Left hindlimb (tissue), 1 donor: ENCODE measurements around the gene DLX6.

ENCODE experiments used
- DNase-seq: peaks from one replicate; pipeline ENCODE4 v3.0.0-alpha.2; 2018

The DLX6 gene

GRCh38 chr7:97005183-97006054 is at the start of gene DLX6:
DLX6 (plus strand) TSS chr7:97005553; CDS start chr7:97005978, 425 bp downstream.
- peak; percentile 88 for DNase-seq

DNA sequence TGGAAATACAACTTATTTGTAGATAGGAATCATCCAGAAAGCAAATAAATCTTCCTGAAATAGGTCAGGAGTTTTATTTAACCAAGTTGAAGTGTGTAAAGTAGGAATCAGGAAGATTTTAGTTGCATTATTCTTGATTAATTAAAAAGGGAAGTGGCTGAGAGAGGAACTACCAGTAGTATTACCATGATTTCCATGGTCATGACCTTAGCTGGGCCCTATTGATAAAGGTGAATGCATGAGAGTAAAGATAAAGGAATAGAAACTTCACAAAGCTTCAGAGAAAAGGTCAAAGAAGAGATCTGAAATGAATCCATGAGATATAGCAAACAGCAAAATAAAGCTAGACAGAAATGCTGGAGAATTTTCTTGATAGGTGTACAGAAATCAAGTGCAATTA is 46.2 kb upstream of the DLX6 start:
- no peak for DNase-seq

DNA sequence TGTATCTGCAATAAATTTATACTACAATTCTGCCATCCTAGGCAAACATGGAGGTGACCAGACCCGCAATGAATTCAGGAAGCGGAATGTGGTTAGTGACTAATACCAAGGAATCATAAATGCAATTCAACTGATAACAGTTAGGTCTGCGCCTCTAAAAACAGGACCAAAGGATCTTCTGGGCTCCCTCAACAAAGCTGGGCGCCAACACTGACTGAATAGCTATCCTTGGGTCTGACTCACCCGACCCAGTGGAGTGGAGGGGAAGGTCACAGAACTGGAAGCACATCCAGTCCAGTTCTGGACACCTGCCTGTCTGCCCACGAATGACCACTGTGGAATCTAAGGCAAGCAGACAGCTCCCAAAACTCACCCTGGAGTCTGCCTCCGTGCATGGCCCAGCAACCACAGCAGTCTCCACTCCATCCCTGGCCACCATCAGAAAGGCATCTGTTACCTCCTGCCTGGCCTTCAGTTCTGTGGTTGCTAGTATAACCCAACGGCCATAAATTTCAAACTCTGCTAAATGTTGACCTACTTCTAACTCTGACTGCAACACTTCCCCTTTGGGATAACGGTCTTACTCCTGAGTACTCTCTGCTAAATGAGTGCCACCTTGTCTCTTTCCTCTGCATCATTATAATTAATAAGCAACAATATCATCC is 43.0 kb upstream of the DLX6 start:
- no peak for DNase-seq

DNA sequence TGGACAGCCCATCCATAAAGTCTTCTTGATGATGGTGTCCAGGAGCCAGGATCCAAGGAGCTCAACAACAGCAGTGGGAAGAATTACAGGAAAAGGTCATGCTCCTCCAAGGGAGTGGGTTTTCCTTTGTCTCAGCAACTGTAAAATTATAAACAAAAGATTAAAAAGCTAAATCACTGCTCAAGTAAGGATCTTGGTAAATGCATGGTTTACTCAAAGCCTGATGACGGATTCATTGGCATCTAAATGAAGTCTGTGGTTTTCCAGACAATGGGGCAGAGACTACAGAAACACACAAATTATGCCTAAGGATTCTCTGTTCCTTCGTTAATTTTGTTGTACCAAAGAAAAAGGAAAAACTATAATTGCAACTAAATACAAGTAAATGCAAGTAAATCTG is 36.4 kb upstream of the DLX6 start:
- DNase-seq = no peak

DNA sequence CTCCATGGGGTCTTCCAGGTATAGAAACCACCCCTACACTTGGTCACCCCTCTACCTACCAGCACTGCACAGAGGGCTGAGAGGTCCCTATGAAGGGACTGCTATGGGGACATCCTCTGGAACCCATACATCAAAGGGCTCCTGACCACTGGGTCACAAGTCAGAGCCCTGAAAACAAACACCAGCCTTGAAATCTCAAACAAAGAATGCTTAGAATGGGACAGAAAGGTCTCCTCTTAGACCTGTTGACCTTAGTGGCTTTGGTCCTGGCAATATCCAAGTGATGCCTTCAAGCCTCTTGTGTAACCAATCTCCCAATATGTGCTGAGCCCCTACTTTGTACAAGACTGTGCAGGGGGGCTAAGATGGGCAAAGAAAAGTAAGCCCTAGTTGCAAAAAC is 34.6 kb upstream of the DLX6 start:
- DNase-seq = no peak

GRCh38 chr7:96973986-96974385 is 31.4 kb upstream of the DLX6 start:
- DNase-seq = no peak

GRCh38 chr7:96976106-96976505 is 29.2 kb upstream of the DLX6 start:
- no peak for DNase-seq

- no peak for DNase-seq
Measured at GRCh38 chr7:96977445-96977844, 27.9 kb upstream of the DLX6 start.

GRCh38 chr7:96979551-96980276 is 25.6 kb upstream of the DLX6 start:
- no peak for DNase-seq

DNA sequence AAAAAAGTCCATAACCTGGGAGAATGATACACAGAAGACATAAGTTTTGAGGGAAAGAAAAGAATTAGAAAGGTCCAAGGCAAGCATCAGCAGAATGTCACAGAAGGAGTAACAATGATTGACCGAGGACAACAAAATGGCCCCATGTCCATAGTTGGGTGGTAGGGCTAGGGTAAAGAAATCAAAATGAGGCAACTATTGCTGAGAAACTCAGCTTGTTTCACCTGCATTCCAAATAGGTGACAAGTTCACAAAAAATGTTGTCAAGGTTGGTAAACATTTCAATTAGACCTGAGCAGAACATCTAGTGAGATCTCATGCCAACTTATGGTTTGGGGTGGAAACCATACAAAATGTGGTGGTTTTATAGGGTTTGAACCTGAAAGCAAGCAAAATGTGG is 22.8 kb upstream of the DLX6 start:
- DNase-seq = no peak

DNA sequence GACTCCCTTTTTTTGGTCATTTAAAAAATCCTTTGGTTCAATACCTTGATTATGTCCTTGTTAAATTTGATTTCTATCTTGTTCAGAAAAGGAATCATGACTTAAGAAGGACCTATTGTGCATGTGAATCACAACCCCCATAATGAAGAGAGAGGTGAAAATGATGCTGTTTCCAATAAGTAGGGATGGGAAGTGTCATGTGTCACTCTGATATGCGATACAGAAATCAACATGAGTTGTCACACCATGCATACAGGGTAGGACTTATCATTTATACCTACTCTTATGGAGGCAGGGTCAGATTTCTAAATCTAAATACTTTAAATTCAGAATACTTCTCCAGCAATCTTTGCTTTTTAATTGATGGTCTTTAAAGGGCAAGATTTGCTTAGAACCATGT is 19.4 kb upstream of the DLX6 start:
- DNase-seq = no peak

DNA sequence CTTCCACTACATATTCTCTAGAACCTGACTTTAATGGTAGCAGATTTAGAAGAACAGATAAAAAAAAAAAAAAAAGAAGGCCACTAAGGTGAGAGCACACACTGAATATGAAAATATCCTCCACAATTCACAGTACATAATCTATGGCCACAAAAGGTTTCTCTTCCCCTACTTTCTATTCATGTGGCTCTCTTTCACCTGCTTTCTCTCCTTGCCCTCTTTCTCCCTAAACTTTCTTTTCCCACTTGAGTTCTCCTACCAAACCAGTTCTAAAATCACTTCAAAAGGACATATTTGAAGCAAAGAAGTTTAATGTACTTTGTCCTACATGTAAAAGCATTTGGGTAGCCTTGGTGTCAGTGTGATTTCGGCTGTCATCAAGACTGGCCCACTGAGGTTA is 18.5 kb upstream of the DLX6 start:
- DNase-seq = no peak

- no peak for DNase-seq
Measured at GRCh38 chr7:96987719-96988118, 17.6 kb upstream of the DLX6 start.

DNA sequence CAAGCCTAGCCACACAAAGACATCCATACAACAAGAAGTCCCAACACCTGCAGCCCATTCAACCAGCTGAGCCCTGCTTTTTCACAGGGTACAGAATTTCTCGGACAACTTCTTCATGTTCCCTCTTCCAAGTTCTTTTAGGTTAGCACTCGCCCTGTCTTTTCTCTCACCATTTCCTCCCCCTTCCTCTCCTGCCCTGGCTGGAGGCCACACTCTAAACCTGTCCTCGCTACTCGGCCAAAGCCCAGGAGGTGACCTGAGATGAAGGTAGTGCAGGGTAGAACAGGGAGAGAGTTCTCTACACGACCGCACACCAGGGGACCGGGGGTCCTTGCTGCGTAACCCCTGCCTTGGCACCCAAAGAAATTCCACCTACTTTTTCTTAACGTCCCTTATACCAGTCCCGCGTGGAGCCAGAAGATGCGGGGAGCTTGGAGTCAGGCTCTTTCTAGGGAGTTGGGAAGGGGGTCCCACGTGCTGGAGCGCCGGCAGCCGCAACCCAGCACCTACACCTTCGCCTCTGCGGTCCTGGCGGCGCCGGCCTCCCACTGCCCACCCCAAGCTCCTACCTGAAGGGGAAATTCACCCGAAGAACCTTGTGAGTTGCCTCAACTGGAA is 16.0 kb upstream of the DLX6 start:
- DNase-seq = no peak

- no peak for DNase-seq
Measured at GRCh38 chr7:96989859-96990317, 15.5 kb upstream of the DLX6 start.

DNA sequence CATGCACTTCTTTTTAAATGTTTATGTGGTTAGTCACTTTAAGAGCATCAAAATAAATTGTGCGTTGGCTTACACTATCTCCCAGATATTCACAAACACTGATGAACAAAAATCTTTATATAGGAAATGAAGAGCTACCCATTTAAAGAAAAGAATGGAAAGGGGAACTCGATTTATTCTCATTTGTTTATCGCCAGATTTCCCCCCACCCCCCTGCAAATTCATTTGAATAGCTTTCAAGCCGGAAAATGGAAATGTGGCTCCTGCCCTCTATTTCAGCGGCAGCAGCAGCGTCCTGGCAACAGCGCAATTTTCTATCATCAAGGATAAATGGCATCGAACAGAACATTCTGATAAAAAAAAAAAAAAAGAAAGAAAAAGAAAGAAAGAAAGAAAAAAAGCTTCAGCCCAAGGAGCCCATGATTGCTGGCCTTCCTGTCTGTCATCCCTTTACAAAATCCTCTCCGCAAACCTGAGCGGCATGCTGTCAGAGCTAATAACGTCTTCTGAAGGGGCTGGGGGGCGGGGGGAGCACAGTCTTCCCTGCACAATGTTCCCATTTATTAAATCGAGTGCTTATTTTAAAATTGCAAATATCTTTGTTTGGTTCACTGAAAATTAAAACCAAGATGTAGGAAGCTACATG is 13.7 kb upstream of the DLX6 start:
- DNase-seq = no peak

- no peak for DNase-seq
Measured at GRCh38 chr7:96992192-96993005, 13.0 kb upstream of the DLX6 start.

DNA sequence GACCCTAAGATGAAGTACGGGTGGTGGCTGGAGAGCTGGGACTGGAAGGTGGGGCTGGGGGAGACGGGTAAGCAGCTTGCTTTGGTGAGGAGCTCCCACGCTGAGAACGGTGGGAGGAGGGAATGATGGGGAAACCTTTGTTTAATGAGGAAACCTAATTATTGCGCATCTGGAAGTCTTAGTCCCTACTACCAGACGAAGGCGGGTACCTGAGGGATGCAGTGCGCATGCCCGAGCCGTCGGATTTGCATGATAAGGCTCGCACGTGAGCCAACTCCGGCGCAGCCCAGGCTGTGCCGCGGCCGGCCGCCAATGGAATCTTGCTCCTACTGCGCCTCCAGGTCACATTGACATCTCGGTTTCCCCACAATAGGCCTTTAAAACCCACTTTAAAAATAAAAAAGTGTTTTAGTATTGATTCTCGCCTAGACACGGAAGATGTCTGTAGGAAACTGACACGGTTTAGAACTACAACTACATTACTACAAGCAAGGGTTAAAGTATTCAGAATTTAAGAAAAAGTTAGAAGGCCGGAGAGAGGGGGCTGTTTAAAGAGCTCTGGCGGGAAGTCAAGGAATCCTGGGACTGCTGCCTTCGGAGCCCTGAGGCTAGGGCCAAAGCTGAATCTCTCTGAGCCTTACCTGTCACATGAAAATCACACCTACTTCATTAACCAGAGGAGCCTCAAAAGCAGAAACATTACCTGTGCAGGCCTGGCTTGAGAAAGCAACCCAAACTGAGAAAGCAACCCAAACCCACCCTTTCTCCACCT is 12.1 kb upstream of the DLX6 start:
- no peak for DNase-seq

GRCh38 chr7:96993980-96994379 is 11.4 kb upstream of the DLX6 start:
- DNase-seq = no peak

DNA sequence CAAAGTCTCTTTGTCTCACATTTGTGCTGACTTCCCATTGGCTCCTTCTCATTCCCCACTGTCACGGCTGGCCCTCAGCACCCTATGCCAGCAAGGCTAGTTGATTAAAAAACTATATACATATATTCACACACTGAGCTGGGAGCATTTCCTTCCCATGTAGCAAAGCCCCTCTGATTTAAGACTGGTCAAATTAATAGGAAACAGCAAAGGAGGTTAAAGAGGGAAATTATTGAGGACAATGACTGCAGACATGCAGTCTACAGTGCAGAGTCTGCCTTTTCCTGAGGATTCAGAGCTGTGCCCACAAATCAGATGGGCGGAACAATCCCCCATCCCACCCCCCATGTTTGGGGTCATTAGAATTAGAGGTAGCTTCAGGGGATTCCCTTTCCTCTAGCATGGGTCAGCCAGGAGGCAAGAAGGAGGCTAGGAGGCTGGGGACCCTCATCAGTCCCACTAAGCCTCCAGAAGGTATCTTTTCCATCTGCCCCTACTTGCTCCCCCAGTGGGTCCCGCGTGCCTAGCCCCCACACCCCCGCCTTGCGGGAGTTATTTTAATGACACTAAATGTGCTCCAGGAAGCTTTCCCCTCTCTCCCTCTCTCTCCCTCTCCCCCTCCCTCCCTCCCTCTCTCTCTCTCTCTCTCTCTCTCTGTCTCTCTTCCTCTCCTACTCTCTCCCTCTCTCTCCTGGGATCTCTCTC is 9.8 kb upstream of the DLX6 start:
- no peak for DNase-seq
